SU-DHL-6 (cell line): ENCODE results near the gene ACTR5.

ENCODE experiments used
- H2AFZ ChIP-seq: fragments of 200-600 bp; sonication (generic); 2 replicates; pipeline ENCODE4 v1.6.1; 2014; ENCODE audit warnings: low read depth, mild to moderate bottlenecking, moderate library complexity, mixed read lengths, antibody characterized with exemption, low read length; ENCODE audit not compliant: severe bottlenecking
- H3F3A ChIP-seq: fragments of 200-600 bp; shearing (Covaris generic); 2 replicates; pipeline ENCODE4 v1.6.0; 2016; ENCODE audit warnings: antibody characterized with exemption, mild to moderate bottlenecking; ENCODE audit not compliant: insufficient read depth
- H3K27ac ChIP-seq: fragments of 200-600 bp; sonication (generic); 2 replicates; pipeline ENCODE4 v1.5.1; 2016; ENCODE audit warnings: low read depth, mild to moderate bottlenecking, low read length, moderate library complexity, mixed read lengths
- H3K27me3 ChIP-seq: fragments of 200-600 bp; sonication (generic), shearing (Covaris generic); 2 replicates; pipeline ENCODE4 v1.6.0; 2014; ENCODE audit warnings: mild to moderate bottlenecking, low read length
- H3K36me3 ChIP-seq: fragments of 200-600 bp; sonication (generic); 2 replicates; pipeline ENCODE4 v1.6.1; 2014; ENCODE audit warnings: mild to moderate bottlenecking, low read length, mixed read lengths
- H3K4me2 ChIP-seq: fragments of 300-600, 200-600 bp; shearing (Covaris generic), sonication (generic); 2 replicates; pipeline ENCODE4 v1.6.0; 2014; ENCODE audit warnings: low read length, low read depth, mild to moderate bottlenecking; ENCODE audit not compliant: poor library complexity, severe bottlenecking
- H3K4me3 ChIP-seq: fragments of 200-600 bp; sonication (generic); 2 replicates; pipeline ENCODE4 v1.5.1; 2014; ENCODE audit warnings: antibody characterized with exemption, low read length, mild to moderate bottlenecking, mixed read lengths; ENCODE audit not compliant: insufficient read depth, poor library complexity, severe bottlenecking
- H3K79me2 ChIP-seq: fragments of 200-600 bp; sonication (generic); 2 replicates; pipeline ENCODE4 v1.6.1; 2014; ENCODE audit warnings: mild to moderate bottlenecking, low read length, moderate library complexity; ENCODE audit not compliant: insufficient read depth
- H3K9ac ChIP-seq: fragments of 200-600 bp; sonication (generic); 2 replicates; pipeline ENCODE4 v1.7.0; 2014; ENCODE audit warnings: mild to moderate bottlenecking, low read length
- H3K9me2 ChIP-seq: fragments of 200-600 bp; sonication (generic); replicated peaks from 2 replicates; pipeline ENCODE4 v1.6.1; 2014; ENCODE audit warnings: low read length; ENCODE audit not compliant: insufficient read depth
- H3K9me3 ChIP-seq: fragments of 200-600 bp; sonication (generic); 2 replicates; pipeline ENCODE4 v1.6.1; 2014; ENCODE audit warnings: low read length, mixed read lengths; ENCODE audit not compliant: insufficient read depth
- H4K20me1 ChIP-seq: fragments of 200-600 bp; sonication (generic); 2 replicates; pipeline ENCODE4 v1.6.1; 2014; ENCODE audit warnings: low read depth, mild to moderate bottlenecking, antibody characterized with exemption, low read length, moderate library complexity, mixed read lengths
- CTCF ChIP-seq: fragments of 200-600 bp; sonication (generic); IDR thresholded peaks from one replicate; pipeline ENCODE4 v1.5.1; 2017; ENCODE audit warnings: antibody characterized with exemption, mild to moderate bottlenecking, low read length, moderate library complexity; ENCODE audit not compliant: insufficient read depth, poor library complexity, severe bottlenecking
- EZH2phosphoT487 ChIP-seq: fragments of 200-600 bp; sonication (generic), shearing (Covaris generic); conservative IDR thresholded peaks from 2 replicates; pipeline ENCODE4 v1.6.1; 2018; ENCODE audit warnings: mild to moderate bottlenecking, antibody characterized with exemption, low read length, moderate library complexity, mixed read lengths

Gene ACTR5

GRCh38 chr20:38706509-38706908, 41.8 kb upstream of the ACTR5 start:
- Histone ChIP-seq H3K4me2 (no peak overlapping the region), H3K9me2 (no peaks in the 10 kb centered on the region), H3K9me3 (no peaks in the 10 kb centered on the region), H4K20me1 (no peaks in the 10 kb centered on the region), H3K36me3 (no peaks in the 10 kb centered on the region), H3F3A (no peaks in the 10 kb centered on the region), H3K9ac (no peak overlapping the region), H3K27ac (no peak overlapping the region), H2AFZ (no peak overlapping the region), H3K79me2 (no peaks in the 10 kb centered on the region), H3K27me3 (no peaks in the 10 kb centered on the region), H3K4me3 (no peak overlapping the region)
- no peak for TF ChIP-seq CTCF
- TF ChIP-seq EZH2phosphoT487 = no peak

GRCh38 chr20:38714308-38714707, 34.0 kb upstream of the ACTR5 start:
- Histone ChIP-seq H3K4me3 (no peak overlapping the region), H3K9ac (no peak overlapping the region), H3K9me2 (no peaks in the 10 kb centered on the region), H3K4me2 (no peak overlapping the region), H3F3A (no peaks in the 10 kb centered on the region), H2AFZ (no peak overlapping the region), H3K27me3 (no peaks in the 10 kb centered on the region), H3K9me3 (no peaks in the 10 kb centered on the region), H3K27ac (no peak overlapping the region), H3K79me2 (no peaks in the 10 kb centered on the region), H4K20me1 (no peaks in the 10 kb centered on the region), H3K36me3 (no peaks in the 10 kb centered on the region)
- no peak for TF ChIP-seq CTCF
- no peak for TF ChIP-seq EZH2phosphoT487

- no peaks in the 10 kb centered on the region for H3K9me3 ChIP-seq
- no peaks in the 10 kb centered on the region for H3K27me3 ChIP-seq
- H3K4me3 ChIP-seq = no peak overlapping the region
- no peaks in the 10 kb centered on the region for H3K9me2 ChIP-seq
- H3K9ac ChIP-seq = no peak overlapping the region
- no peak overlapping the region for H3K27ac ChIP-seq
- H3K79me2 ChIP-seq = no peaks in the 10 kb centered on the region
- H3K36me3 ChIP-seq = no peaks in the 10 kb centered on the region
- H3K4me2 ChIP-seq = no peak overlapping the region
- no peaks in the 10 kb centered on the region for H3F3A ChIP-seq
- H2AFZ ChIP-seq = no peak overlapping the region
- TF ChIP-seq CTCF (no peak), EZH2phosphoT487 (no peak)
- H4K20me1 ChIP-seq = no peaks in the 10 kb centered on the region
These were observed 32.6 kb upstream of the ACTR5 start for GRCh38 chr20:38715646-38716045.

- Histone ChIP-seq H3K9me2 (no peaks in the 10 kb centered on the region), H3K27me3 (no peaks in the 10 kb centered on the region), H3F3A (no peaks in the 10 kb centered on the region), H3K27ac (no peak overlapping the region), H3K4me2 (no peak overlapping the region), H3K79me2 (no peaks in the 10 kb centered on the region), H3K36me3 (no peaks in the 10 kb centered on the region), H2AFZ (no peak overlapping the region), H3K9me3 (no peaks in the 10 kb centered on the region), H4K20me1 (no peaks in the 10 kb centered on the region), H3K4me3 (no peak overlapping the region), H3K9ac (no peak overlapping the region)
- TF ChIP-seq CTCF = no peak
- no peak for TF ChIP-seq EZH2phosphoT487
These were observed 25.6 kb upstream of the ACTR5 start for GRCh38 chr20:38722683-38723016.
